ENCODE results near the gene WDR75. TPM values are rescaled to one million over a fixed set of nuclear protein-coding genes. Genes with fewer than 3 reads are reported as not detected.
A peak's percentile ranks its signal among the peaks of the same experiment; 100 is the strongest.

WDR75 gene
- polyA plus RNA-seq, 3 donors, result 3.9 to 20.7 (median 5.8) TPM

DNA sequence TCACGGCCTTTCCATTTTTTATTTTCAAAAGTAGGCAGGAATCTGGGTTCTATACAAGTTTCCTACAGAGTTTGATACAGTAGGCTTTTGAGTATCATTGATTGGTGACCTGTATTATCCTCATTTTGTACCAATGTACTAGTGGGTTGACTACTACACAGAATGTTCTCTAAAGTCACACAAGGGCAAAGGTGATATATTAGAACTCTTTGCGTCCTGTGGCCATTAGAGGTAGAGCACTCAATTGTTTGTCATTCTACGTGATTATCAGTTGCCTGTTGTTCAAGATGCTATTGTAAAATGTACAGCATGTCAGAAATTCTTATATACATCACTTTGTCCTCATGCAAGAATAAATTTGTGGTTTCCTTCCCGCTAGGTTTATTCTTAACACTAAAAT is 24.8 kb downstream of the WDR75 start:
- H3K27ac Mint-ChIP-seq, result no peak overlapping the region

GRCh38 chr2:189466656-189467055 is 25.4 kb downstream of the WDR75 start:
- Histone ChIP-seq H3K4me1 (ENCODE audit: control insufficient read depth in 1 of 2, insufficient read depth in 2 of 2, low read length in 2 of 2) (peaks cover 0 to 5% of the 10 kb centered on the region in 2 donors), H3K9me3 (replicated peaks in 1 of 2; ENCODE audit: control insufficient read depth in 1 of 2, insufficient read depth in 1 of 2, low read length in 2 of 2) (no peaks in the 10 kb centered on the region), H3K4me2 (replicated peaks; ENCODE audit: extremely low read depth, low read length, poor library complexity, severe bottlenecking) (no peak overlapping the region), H3K4me3 (replicated peaks in 1 of 3; ENCODE audit: low read depth in 2 of 3, low read length in 3 of 3) (no peak overlapping the region), H3K36me3 (replicated peaks in 1 of 2; ENCODE audit: control insufficient read depth in 1 of 2, insufficient read depth in 2 of 2, low read length in 2 of 2) (peaks cover 88 to 99% of the 10 kb centered on the region in 2 donors), H4K20me1 (ENCODE audit: insufficient read depth, low read length) (no peaks in the 10 kb centered on the region), H2AFZ (ENCODE audit: insufficient read depth, low read depth, low read length, poor library complexity, severe bottlenecking) (no peak overlapping the region), H3K27me3 (ENCODE audit: control insufficient read depth in 2 of 2, insufficient read depth in 2 of 2, low read length in 2 of 2) (no peaks in the 10 kb centered on the region), H3K79me2 (ENCODE audit: insufficient read depth, low read length) (no peaks in the 10 kb centered on the region), H3K9ac (ENCODE audit: insufficient read depth, low read length, poor library complexity, severe bottlenecking) (no peak overlapping the region), H3K27ac (ENCODE audit: low read depth in 1 of 2, low read length in 2 of 2) (peak overlapping the region in 1 of 2 donors; percentile 14)
- intact Hi-C loops (cut with micrococcal nuclease), result no loop called here
- Mint-ChIP-seq H3K4me1 (peaks cover 7% of the 10 kb centered on the region), H3K4me3 (no peak overlapping the region), H3K27me3 (ENCODE audit: low read depth in 3 of 3) (no peaks in the 10 kb centered on the region), H3K9me3 (no peaks in the 10 kb centered on the region), H3K36me3 (peaks cover 81 to 88% of the 10 kb centered on the region in 2 donors), H3K27ac (peak overlapping the region in 3 of 7 donors; percentile 30 to 51 (median 43))
- peak; percentile 6 to 19 (median 12) for DNase-seq
- TF ChIP-seq CTCF (IDR thresholded peaks at IDR 0.05), result peak; percentile 70

More for the DNA sequence above, 24.8 kb downstream of the WDR75 start:
- Mint-ChIP-seq H3K4me3 (no peak overlapping the region), H3K27me3 (ENCODE audit: low read depth in 3 of 3) (no peaks in the 10 kb centered on the region), H3K9me3 (no peaks in the 10 kb centered on the region), H3K4me1 (peaks cover 7% of the 10 kb centered on the region), H3K36me3 (peaks cover 77 to 84% of the 10 kb centered on the region in 2 donors)
- intact Hi-C loops (cut with micrococcal nuclease), result no loop called here
- peak overlapping the region in 1 of 2 donors; percentile 14 for H3K27ac ChIP-seq (ENCODE audit: low read depth in 1 of 2, low read length in 2 of 2)
- H2AFZ ChIP-seq (ENCODE audit: insufficient read depth, low read depth, low read length, poor library complexity, severe bottlenecking), result no peak overlapping the region
- H3K9me3 ChIP-seq (replicated peaks in 1 of 2; ENCODE audit: control insufficient read depth in 1 of 2, insufficient read depth in 1 of 2, low read length in 2 of 2), result no peaks in the 10 kb centered on the region
- H4K20me1 ChIP-seq (ENCODE audit: insufficient read depth, low read length), result no peaks in the 10 kb centered on the region
- no peak overlapping the region for H3K4me3 ChIP-seq (replicated peaks in 1 of 3; ENCODE audit: low read depth in 2 of 3, low read length in 3 of 3)
- 83% methylated on average over 1 of the region's 4 CpGs for WGBS (ENCODE audit: insufficient coverage)
- no peaks in the 10 kb centered on the region for H3K27me3 ChIP-seq (ENCODE audit: control insufficient read depth in 2 of 2, insufficient read depth in 2 of 2, low read length in 2 of 2)
- DNase-seq, result no peak
- H3K79me2 ChIP-seq (ENCODE audit: insufficient read depth, low read length), result no peaks in the 10 kb centered on the region
- peaks cover 85 to 98% of the 10 kb centered on the region in 2 donors for H3K36me3 ChIP-seq (replicated peaks in 1 of 2; ENCODE audit: control insufficient read depth in 1 of 2, insufficient read depth in 2 of 2, low read length in 2 of 2)
- H3K4me1 ChIP-seq (ENCODE audit: control insufficient read depth in 1 of 2, insufficient read depth in 2 of 2, low read length in 2 of 2), result peaks cover 0 to 5% of the 10 kb centered on the region in 2 donors
- no peak overlapping the region for H3K4me2 ChIP-seq (replicated peaks; ENCODE audit: extremely low read depth, low read length, poor library complexity, severe bottlenecking)
- H3K9ac ChIP-seq (ENCODE audit: insufficient read depth, low read length, poor library complexity, severe bottlenecking), result no peak overlapping the region
- no peak for TF ChIP-seq CTCF (IDR thresholded peaks at IDR 0.05)

Measured in CD14-positive monocyte (primary cell).